Measurements from ENCODE around the gene GRM1.

GRCh38 chr6:146269482-146269881 is 240.6 kb downstream of the GRM1 start:
- TF ChIP-seq CTCF (IDR thresholded peaks at IDR 0.05; ENCODE audit: insufficient read depth, low read length) (no peak), POLR2AphosphoS5 (IDR thresholded peaks at IDR 0.05; ENCODE audit: low read depth) (no peak), REST (IDR thresholded peaks at IDR 0.05; ENCODE audit: insufficient replicate concordance, low read depth) (no peak), SPI1 (IDR thresholded peaks at IDR 0.05; ENCODE audit: borderline replicate concordance, low read depth) (no peak), GABPA (IDR thresholded peaks at IDR 0.05; ENCODE audit: low read depth) (no peak)

All from HL-60 (cell line).